Mesenchymal stem cell (in vitro differentiated cells and primary cell): Measurements from ENCODE around the gene TLR4.
A peak's percentile ranks its signal among the peaks of the same experiment; 100 is the strongest.

Source experiments
- DNase-seq: peaks from one replicate; pipeline ENCODE4 v3.0.0-alpha.2; 2013
- H2AFZ ChIP-seq: one replicate; pipeline ENCODE4 v1.6.1; 2013; ENCODE audit warnings: low read depth, mild to moderate bottlenecking, control low read depth, inconsistent platforms, low read length, moderate library complexity
- H2AK5ac ChIP-seq: 2 replicates; pipeline ENCODE4 v1.6.1; 2013; ENCODE audit warnings: low read length, moderate library complexity, mild to moderate bottlenecking, inconsistent platforms; ENCODE audit not compliant: severe bottlenecking
- H2BK120ac ChIP-seq: one replicate; pipeline ENCODE4 v1.6.1; 2013; ENCODE audit warnings: low read depth, mild to moderate bottlenecking, inconsistent platforms, low read length, moderate library complexity
- H2BK12ac ChIP-seq, 2 experiments: one replicate each; pipeline ENCODE4 v1.6.1; 2013; ENCODE audit warnings: inconsistent platforms in 2 of 2, low read length in 2 of 2, mild to moderate bottlenecking in 2 of 2, moderate library complexity in 2 of 2, control low read depth in 1 of 2
- H2BK15ac ChIP-seq: one replicate; pipeline ENCODE4 v1.6.1; 2013; ENCODE audit warnings: mild to moderate bottlenecking, low read depth, inconsistent platforms; ENCODE audit not compliant: poor library complexity, severe bottlenecking
- H2BK5ac ChIP-seq: 2 replicates; pipeline ENCODE4 v1.6.1; 2013; ENCODE audit warnings: low read depth, mild to moderate bottlenecking, low read length, control low read depth, inconsistent platforms; ENCODE audit not compliant: poor library complexity, severe bottlenecking
- H3K14ac ChIP-seq, 2 experiments: one replicate each; pipeline ENCODE4 v1.6.1; 2013; ENCODE audit warnings: inconsistent platforms in 2 of 2, low read length in 2 of 2, control low read depth in 1 of 2, mild to moderate bottlenecking in 1 of 2, moderate library complexity in 1 of 2
- H3K18ac ChIP-seq, 2 experiments: one replicate each; pipeline ENCODE4 v1.6.1; 2013; ENCODE audit warnings: inconsistent platforms in 2 of 2, low read length in 2 of 2, control low read depth in 1 of 2, low read depth in 1 of 2, mild to moderate bottlenecking in 1 of 2
- H3K23ac ChIP-seq, 2 experiments: one replicate each; pipeline ENCODE4 v1.6.1; 2013; ENCODE audit warnings: inconsistent platforms in 2 of 2, low read length in 2 of 2, mild to moderate bottlenecking in 2 of 2, moderate library complexity in 2 of 2, control low read depth in 1 of 2
- H3K27ac ChIP-seq: 2 replicates; pipeline ENCODE4 v1.5.1; 2013; ENCODE audit warnings: mild to moderate bottlenecking, moderate library complexity, low read length, control low read depth, inconsistent platforms; ENCODE audit not compliant: poor library complexity, severe bottlenecking
- H3K27me3 ChIP-seq, 2 experiments: 2 replicates each; pipeline versions ENCODE4 v1.6.1 to v1.7.0; 2013; ENCODE audit warnings: low read length in 2 of 2, mild to moderate bottlenecking in 2 of 2, moderate library complexity in 2 of 2, control low read depth in 1 of 2, inconsistent platforms in 1 of 2; ENCODE audit not compliant: control insufficient read depth in 1 of 2, insufficient read depth in 1 of 2
- H3K36me3 ChIP-seq, 2 experiments: 2 replicates each; pipeline versions ENCODE4 v1.6.1 to v1.7.0; 2013; ENCODE audit warnings: low read length in 2 of 2, control low read depth in 1 of 2, inconsistent platforms in 1 of 2, low read depth in 1 of 2, mild to moderate bottlenecking in 1 of 2; ENCODE audit not compliant: insufficient read depth in 2 of 2, control insufficient read depth in 1 of 2
- H3K4ac ChIP-seq, 2 experiments: one replicate each; pipeline ENCODE4 v1.6.1; 2013; ENCODE audit warnings: inconsistent platforms in 2 of 2, low read length in 2 of 2, mild to moderate bottlenecking in 2 of 2, moderate library complexity in 2 of 2, control low read depth in 1 of 2, low read depth in 1 of 2
- H3K4me1 ChIP-seq: 2 replicates; pipeline ENCODE4 v1.6.1; 2013; ENCODE audit warnings: low read depth, low read length, control low read depth; ENCODE audit not compliant: control insufficient read depth, insufficient read depth
- H3K4me2 ChIP-seq: 2 replicates; pipeline ENCODE4 v1.6.1; 2013; ENCODE audit warnings: low read length, mild to moderate bottlenecking, inconsistent platforms; ENCODE audit not compliant: poor library complexity, severe bottlenecking
- H3K4me3 ChIP-seq, 2 experiments: 2 replicates each; pipeline versions ENCODE4 v1.5.1 to v1.7.0; 2013; ENCODE audit warnings: low read length in 2 of 2, mild to moderate bottlenecking in 2 of 2, control low read depth in 1 of 2, low read depth in 1 of 2; ENCODE audit not compliant: insufficient read depth in 1 of 2
- H3K79me1 ChIP-seq: replicated peaks from 2 replicates; pipeline ENCODE4 v1.6.1; 2013; ENCODE audit warnings: mild to moderate bottlenecking, control low read depth, low read length, inconsistent platforms; ENCODE audit not compliant: poor library complexity, severe bottlenecking
- H3K9ac ChIP-seq: 2 replicates; pipeline ENCODE4 v1.7.0; 2013; ENCODE audit warnings: mild to moderate bottlenecking, low read length, moderate library complexity
- H3K9me3 ChIP-seq: 2 replicates; pipeline ENCODE4 v1.7.0; 2013; ENCODE audit warnings: mild to moderate bottlenecking, low read length; ENCODE audit not compliant: control insufficient read depth
- H4K8ac ChIP-seq: one replicate; pipeline ENCODE4 v1.6.1; 2013; ENCODE audit warnings: inconsistent platforms, mild to moderate bottlenecking, low read length, moderate library complexity
- H4K91ac ChIP-seq: one replicate; pipeline ENCODE4 v1.6.1; 2013; ENCODE audit warnings: mild to moderate bottlenecking, low read length, inconsistent platforms
- WGBS: methylation state at CpG from one replicate; pipeline ENCODE4 v1.1.7; 2013; ENCODE audit warnings: mixed read lengths; 5-methylcytosine and 5-hydroxymethylcytosine counted together

TLR4 gene

GRCh38 chr9:117678871-117679270 lies 25.3 kb upstream of the TLR4 start:
- Histone ChIP-seq H2AK5ac (no peak overlapping the region), H3K4me3 (no peak overlapping the region), H3K14ac (no peak overlapping the region), H3K27ac (no peak overlapping the region), H3K18ac (no peak overlapping the region), H2BK120ac (no peak overlapping the region), H3K79me1 (no peaks in the 10 kb centered on the region), H3K36me3 (no peaks in the 10 kb centered on the region), H3K23ac (no peak overlapping the region), H2BK12ac (no peak overlapping the region), H2BK5ac (no peak overlapping the region), H3K4ac (no peak overlapping the region), H3K9ac (no peak overlapping the region), H4K8ac (no peak overlapping the region), H3K4me2 (no peak overlapping the region), H3K27me3 (no peaks in the 10 kb centered on the region), H3K4me1 (no peaks in the 10 kb centered on the region), H2BK15ac (no peak overlapping the region), H2AFZ (no peak overlapping the region), H4K91ac (no peak overlapping the region), H3K9me3 (no peaks in the 10 kb centered on the region)
- no peak for DNase-seq
- 0% methylated on average over 1 of the region's 1 CpG for WGBS

- Histone ChIP-seq H3K4ac (no peak overlapping the region), H3K27ac (no peak overlapping the region), H3K79me1 (no peaks in the 10 kb centered on the region), H3K4me3 (no peak overlapping the region), H2BK12ac (no peak overlapping the region), H2AK5ac (no peak overlapping the region), H3K4me2 (no peak overlapping the region), H2BK5ac (no peak overlapping the region), H4K91ac (no peak overlapping the region), H4K8ac (no peak overlapping the region), H2BK15ac (no peak overlapping the region), H3K14ac (no peak overlapping the region), H3K9ac (peak overlapping the region; percentile 34), H3K36me3 (no peaks in the 10 kb centered on the region), H3K18ac (no peak overlapping the region), H3K9me3 (no peaks in the 10 kb centered on the region), H3K23ac (no peak overlapping the region), H2BK120ac (no peak overlapping the region), H2AFZ (no peak overlapping the region), H3K27me3 (no peaks in the 10 kb centered on the region), H3K4me1 (no peaks in the 10 kb centered on the region)
- DNase-seq: no peak
- WGBS: 79% methylated on average over 2 of the region's 2 CpGs
Measured at GRCh38 chr9:117679416-117679815, 24.8 kb upstream of the TLR4 start.

GRCh38 chr9:117681888-117682287 lies 22.3 kb upstream of the TLR4 start:
- WGBS: 93% methylated on average over 2 of the region's 2 CpGs
- Histone ChIP-seq H3K27me3 (no peaks in the 10 kb centered on the region), H3K4me3 (no peak overlapping the region)

GRCh38 chr9:117682955-117683710 lies 21.1 kb upstream of the TLR4 start:
- Histone ChIP-seq H2BK12ac (no peak overlapping the region), H3K9ac (peak overlapping the region; percentile 26), H2BK5ac (no peak overlapping the region), H2BK15ac (no peak overlapping the region), H3K27me3 (no peaks in the 10 kb centered on the region), H3K4me2 (no peak overlapping the region), H3K36me3 (no peaks in the 10 kb centered on the region), H3K14ac (no peak overlapping the region), H4K8ac (no peak overlapping the region), H2BK120ac (no peak overlapping the region), H3K18ac (no peak overlapping the region), H4K91ac (no peak overlapping the region), H3K4me1 (no peaks in the 10 kb centered on the region), H2AK5ac (no peak overlapping the region), H2AFZ (no peak overlapping the region), H3K4ac (no peak overlapping the region), H3K4me3 (peak overlapping the region in 1 of 2 experiments; percentile 43), H3K9me3 (no peaks in the 10 kb centered on the region), H3K79me1 (no peaks in the 10 kb centered on the region), H3K23ac (no peak overlapping the region), H3K27ac (no peak overlapping the region)
- 87% methylated on average over 2 of the region's 3 CpGs for WGBS
- DNase-seq: no peak

More at GRCh38 chr9:117681888-117682287, 22.3 kb upstream of the TLR4 start:
- no peak overlapping the region for H3K9ac ChIP-seq
- no peak overlapping the region for H2AFZ ChIP-seq
- no peak overlapping the region for H2AK5ac ChIP-seq
- DNase-seq: no peak
- H3K4ac ChIP-seq: no peak overlapping the region
- H2BK5ac ChIP-seq: no peak overlapping the region
- no peaks in the 10 kb centered on the region for H3K79me1 ChIP-seq
- no peak overlapping the region for H3K23ac ChIP-seq
- H2BK12ac ChIP-seq: no peak overlapping the region
- H3K4me2 ChIP-seq: no peak overlapping the region
- H3K27ac ChIP-seq: no peak overlapping the region
- no peaks in the 10 kb centered on the region for H3K36me3 ChIP-seq
- H4K8ac ChIP-seq: no peak overlapping the region
- H4K91ac ChIP-seq: no peak overlapping the region
- H3K18ac ChIP-seq: no peak overlapping the region
- H3K4me1 ChIP-seq: no peaks in the 10 kb centered on the region
- H2BK15ac ChIP-seq: no peak overlapping the region
- H3K9me3 ChIP-seq: no peaks in the 10 kb centered on the region
- H2BK120ac ChIP-seq: no peak overlapping the region
- H3K14ac ChIP-seq: no peak overlapping the region
